PC-3 (cell line): ENCODE measurements around the gene CMTM8.

Experiments
- CTCF ChIP-seq: fragments of 300-600 bp; sonication (generic); conservative IDR thresholded peaks from 2 replicates; pipeline ENCODE4 v1.5.1; 2017; ENCODE audit warnings: antibody characterized with exemption, low read depth, mild to moderate bottlenecking, low read length
- EZH2 ChIP-seq: fragments of 300-600 bp; sonication (generic); IDR thresholded peaks from one replicate; pipeline ENCODE4 v1.6.1; 2017; ENCODE audit warnings: antibody characterized with exemption, mild to moderate bottlenecking, low read length; ENCODE audit not compliant: unreplicated experiment
- EZH2phosphoT487 ChIP-seq: fragments of 300-600 bp; sonication (generic); IDR thresholded peaks from 2 replicates; pipeline ENCODE4 v1.6.1; 2018; ENCODE audit warnings: mild to moderate bottlenecking, antibody characterized with exemption, low read length, borderline replicate concordance

DNA sequence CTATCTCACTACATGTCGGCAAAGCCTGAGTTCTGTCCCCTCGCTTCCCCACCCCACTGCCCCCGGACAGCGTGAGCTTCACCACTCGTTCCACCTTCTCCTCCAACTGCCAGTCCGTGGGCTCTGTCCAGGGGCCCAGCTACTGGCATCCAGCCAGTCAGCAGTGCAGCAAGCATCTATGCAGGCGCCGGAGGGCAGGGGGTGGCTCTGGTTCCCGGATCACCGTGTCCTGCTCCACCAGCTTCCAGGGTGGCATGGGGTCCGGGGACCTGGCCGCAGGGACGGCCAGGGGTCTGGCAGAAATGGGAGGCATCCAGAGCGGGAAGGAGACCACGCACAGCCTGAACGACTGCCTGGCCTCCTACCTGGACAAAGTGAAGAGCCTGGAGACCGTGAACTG, 20.4 kb downstream of the CMTM8 start:
- TF ChIP-seq CTCF, result no peak
- TF ChIP-seq EZH2, result no peak
- no peak for TF ChIP-seq EZH2phosphoT487
